Measurements from ENCODE around the gene ZBTB48.
A peak's percentile ranks its signal among the peaks of the same experiment; 100 is the strongest.

ZBTB48 gene

GRCh38 chr1:6574025-6574620, 5.7 kb upstream of the ZBTB48 start:
- no peak for DNase-seq

DNA sequence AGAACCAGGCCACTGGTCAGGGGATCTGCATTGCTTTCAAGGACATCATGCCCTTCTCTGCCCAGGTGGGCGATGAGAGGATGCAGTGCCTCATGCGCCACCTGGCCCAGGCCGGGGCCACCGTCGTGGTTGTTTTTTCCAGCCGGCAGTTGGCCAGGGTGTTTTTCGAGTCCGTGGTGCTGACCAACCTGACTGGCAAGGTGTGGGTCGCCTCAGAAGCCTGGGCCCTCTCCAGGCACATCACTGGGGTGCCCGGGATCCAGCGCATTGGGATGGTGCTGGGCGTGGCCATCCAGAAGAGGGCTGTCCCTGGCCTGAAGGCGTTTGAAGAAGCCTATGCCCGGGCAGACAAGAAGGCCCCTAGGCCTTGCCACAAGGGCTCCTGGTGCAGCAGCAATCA, 5.0 kb upstream of the ZBTB48 start:
- no peak for DNase-seq
- no peak for ATAC-seq

More at GRCh38 chr1:6574025-6574620, 5.7 kb upstream of the ZBTB48 start:
- ATAC-seq, result no peak

GRCh38 chr1:6577831-6578525, 1.8 kb upstream of the ZBTB48 start:
- ATAC-seq (no peak), DNase-seq (no peak)

DNA sequence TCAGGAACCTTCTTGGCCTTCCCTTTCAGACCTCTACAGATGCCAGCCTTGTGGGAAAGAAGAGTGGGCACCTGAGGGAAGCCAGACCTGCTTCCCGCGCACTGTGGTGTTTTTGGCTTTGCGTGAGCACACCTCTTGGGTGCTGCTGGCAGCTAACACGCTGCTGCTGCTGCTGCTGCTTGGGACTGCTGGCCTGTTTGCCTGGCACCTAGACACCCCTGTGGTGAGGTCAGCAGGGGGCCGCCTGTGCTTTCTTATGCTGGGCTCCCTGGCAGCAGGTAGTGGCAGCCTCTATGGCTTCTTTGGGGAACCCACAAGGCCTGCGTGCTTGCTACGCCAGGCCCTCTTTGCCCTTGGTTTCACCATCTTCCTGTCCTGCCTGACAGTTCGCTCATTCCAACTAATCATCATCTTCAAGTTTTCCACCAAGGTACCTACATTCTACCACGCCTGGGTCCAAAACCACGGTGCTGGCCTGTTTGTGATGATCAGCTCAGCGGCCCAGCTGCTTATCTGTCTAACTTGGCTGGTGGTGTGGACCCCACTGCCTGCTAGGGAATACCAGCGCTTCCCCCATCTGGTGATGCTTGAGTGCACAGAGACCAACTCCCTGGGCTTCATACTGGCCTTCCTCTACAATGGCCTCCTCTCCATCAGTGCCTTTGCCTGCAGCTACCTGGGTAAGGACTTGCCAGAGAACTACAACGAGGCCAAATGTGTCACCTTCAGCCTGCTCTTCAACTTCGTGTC, 995 bp upstream of the ZBTB48 start:
- DNase-seq (no peak), ATAC-seq (no peak)

DNA sequence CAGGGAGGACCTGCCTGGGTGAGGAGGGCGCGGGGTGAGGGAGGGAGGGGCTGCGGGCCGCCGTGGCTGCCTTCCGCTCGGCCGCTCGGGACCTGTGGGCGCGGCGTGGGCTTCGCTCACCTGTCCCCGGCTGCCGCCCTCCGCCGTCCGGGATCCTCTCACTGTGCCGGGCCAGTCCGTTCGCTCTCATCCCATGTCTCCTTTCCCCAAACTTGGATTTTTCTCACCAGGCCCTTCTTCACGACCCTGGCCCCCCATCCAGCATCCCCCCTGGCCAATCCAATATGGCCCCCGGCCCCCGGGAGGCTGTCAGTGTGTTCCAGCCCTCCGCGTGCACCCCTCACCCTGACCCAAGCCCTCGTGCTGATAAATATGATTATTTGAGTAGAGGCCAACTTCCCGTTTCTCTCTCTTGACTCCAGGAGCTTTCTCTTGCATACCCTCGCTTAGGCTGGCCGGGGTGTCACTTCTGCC, 362 bp downstream of the ZBTB48 start:
- DNase-seq (no peak), ATAC-seq (peak; percentile 2)

- ATAC-seq (no peak), DNase-seq (no peak)
Observed at GRCh38 chr1:6580593-6581409, 1.0 kb downstream of the ZBTB48 start.

GRCh38 chr1:6581561-6582305, 1.9 kb downstream of the ZBTB48 start:
- ATAC-seq, result no peak
- no peak for DNase-seq

DNA sequence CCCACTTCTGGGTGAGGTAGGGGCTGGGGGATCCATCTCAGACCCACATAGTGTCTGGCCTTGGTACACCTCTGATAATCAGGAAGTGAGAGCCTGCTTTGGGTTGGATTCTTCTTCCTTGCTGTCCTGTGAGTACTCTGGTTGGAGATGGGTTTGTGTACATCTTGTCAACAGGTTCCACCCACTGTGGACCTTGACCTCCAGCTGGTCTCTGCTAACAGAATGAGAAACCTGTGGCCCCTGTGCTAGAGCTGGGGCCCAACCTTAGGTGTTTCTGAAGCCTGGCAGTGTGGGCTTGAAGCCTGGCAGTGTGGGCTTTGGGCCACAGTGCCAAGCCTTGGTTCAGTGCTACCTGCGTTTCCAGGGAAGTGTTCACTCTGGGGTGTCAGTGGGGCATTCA, 2.6 kb downstream of the ZBTB48 start:
- DNase-seq, result no peak
- ATAC-seq, result no peak

DNA sequence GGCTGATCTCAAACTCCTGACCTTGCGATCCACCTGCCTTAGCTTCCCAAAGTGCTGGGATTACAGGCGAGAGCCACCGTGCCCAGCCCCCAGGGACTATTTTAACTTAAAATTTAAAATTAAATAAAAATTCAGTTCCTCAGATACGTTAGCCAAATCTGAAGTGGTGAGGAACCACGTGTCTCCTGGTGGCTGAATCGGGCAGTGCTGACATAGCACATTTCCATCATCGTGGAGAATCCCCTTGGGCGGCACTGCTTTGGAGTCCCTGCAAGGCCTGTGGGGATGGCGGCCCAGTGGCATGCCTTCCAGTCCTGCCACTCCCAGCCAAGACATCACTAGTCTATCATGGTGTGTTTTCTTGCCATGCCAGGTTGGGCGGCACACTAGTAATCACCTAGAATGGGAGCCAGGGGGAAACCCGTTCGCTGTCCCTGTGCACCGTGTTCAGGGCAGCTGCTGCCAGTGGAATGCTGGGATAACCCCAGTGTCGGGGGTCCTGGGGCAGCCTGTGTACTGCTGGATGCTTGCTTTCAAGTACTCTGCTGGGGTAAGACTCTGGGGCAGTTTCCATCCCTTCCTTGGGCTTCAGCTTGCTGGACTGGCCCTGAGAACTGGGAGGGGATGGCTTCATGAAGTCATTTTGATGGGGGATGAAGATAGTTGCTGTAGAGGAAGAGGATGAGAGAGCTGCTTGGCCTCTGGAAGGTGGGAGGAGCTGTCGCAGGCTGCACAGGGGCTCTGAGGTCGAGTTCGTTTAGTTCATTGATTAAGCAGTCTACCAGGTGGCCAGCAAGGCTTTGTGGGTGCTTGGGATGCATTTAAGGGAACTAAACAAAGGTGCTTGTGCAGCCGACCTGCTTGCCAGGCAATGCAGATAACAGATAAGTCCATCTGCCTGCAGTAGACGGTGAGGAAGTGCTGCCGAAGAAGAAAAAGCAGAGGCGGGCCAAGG, 4.6 kb downstream of the ZBTB48 start:
- DNase-seq (no peak), ATAC-seq (no peak)

DNA sequence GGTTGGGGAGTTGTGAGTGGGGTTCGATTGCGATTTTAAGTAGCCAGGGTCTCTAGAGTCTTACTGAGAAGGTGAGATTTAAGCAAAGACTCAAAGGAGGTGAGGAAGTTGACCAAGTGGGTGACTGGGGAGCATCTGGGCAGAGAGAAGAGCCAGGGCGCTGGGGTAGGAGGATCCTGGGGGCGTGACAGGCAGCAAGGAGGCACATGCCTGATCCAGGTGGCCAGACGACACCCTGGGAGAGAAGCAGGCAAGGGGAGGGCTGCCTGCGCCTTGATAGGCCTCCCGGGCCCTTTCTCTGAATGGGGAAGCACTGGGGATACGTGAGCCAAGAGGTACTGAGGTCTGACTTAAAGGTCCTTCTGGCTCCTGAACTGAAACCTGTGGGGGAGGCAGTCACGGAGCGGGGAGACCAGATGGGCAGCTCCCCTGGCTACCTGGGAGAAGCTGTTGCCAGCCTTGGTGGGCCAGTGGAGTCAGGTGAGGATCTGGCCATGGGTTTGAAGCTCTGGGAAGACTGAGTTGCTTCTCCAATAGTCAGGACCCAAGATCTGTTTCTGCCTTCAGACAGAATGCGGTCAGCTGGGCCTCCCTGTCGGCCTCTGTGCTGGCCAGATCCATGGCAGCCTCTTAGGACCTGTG, 5.4 kb downstream of the ZBTB48 start:
- DNase-seq (no peak), ATAC-seq (no peak)

DNA sequence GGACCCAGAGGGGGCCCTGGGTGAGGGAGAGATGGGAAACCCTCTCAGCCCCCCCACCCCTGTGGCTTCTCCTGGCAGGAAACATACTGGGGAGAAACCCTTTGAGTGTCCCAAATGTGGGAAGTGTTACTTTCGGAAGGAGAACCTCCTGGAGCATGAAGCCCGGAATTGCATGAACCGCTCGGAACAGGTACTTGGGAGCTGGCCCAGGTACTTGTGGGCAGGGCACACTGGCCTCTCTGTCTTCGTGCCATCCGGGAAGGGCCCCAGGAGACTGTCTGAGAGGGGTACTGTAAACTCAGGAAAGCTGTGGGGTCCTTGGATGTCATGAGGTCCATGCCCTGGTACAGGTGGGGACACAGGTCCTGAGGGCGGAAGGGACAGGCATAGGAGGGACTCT, 6.0 kb downstream of the ZBTB48 start:
- ATAC-seq (no peak), DNase-seq (no peak)

DNA sequence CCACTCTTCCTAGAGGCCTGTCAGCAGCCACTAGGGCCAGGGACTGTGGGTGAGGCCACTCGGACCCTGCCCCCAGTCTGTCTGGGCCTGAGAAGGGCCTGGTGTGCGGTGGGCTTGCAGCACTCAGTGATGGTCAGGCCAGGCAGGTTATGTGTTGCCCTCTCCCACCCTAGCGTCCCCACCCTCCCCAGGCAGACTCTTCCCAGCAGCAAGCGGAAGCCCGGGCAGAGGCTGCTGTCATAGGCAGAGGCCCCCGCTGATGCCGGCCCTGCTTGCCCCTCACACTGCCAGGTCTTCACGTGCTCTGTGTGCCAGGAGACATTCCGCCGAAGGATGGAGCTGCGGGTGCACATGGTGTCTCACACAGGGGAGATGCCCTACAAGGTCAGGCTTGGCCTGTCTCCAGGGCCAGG, 6.6 kb downstream of the ZBTB48 start:
- DNase-seq (no peak), ATAC-seq (no peak)

- ATAC-seq, result no peak
Observed at GRCh38 chr1:6587261-6588005, 7.6 kb downstream of the ZBTB48 start.

DNA sequence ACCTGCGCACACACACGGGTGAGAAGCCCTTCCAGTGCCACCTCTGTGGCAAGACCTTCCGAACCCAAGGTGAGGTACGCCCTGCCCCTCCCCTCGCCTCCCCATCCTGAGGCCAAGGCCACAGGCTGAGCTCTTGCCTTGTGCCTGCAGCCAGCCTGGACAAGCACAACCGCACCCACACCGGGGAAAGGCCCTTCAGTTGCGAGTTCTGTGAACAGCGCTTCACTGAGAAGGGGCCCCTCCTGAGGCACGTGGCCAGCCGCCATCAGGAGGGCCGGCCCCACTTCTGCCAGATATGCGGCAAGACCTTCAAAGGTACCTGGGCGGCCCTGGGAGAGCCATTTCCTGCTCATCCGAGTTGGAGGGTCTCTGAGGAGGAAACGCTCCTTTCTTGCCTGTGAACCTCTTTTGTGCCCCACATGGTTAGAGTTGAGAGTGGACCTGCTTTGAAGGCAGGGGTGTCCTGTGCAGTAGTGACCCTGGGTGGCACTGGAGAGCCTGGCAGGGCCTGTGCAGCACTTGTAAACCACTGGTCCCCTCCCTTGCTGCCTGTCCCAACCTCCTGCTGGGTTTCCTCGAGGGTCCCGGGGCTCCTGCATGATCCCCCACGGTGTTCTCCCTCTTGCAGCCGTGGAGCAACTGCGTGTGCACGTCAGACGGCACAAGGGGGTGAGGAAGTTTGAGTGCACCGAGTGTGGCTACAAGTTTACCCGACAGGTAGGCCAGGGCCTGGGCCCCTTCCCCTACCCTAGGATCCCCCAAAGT, 8.5 kb downstream of the ZBTB48 start:
- no peak for DNase-seq
- ATAC-seq, result no peak

More at GRCh38 chr1:6587261-6588005, 7.6 kb downstream of the ZBTB48 start:
- no peak for DNase-seq

DNA sequence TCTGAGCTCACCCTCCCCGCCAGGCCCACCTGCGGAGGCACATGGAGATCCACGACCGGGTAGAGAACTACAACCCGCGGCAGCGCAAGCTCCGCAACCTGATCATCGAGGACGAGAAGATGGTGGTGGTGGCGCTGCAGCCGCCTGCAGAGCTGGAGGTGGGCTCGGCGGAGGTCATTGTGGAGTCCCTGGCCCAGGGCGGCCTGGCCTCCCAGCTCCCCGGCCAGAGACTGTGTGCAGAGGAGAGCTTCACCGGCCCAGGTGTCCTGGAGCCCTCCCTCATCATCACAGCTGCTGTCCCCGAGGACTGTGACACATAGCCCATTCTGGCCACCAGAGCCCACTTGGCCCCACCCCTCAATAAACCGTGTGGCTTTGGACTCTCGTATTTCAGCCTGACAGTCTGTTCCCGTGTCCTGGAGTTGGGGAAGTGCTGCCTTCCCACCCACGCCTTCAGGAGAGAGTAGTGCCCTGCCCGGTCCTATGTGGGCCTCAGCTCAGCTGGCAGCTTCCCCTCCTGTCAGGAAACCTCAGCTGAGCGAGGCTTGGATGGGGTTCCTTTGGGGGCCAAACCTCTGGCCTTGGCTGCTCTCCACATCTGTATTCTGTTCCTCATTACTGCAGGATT, 9.2 kb downstream of the ZBTB48 start:
- DNase-seq (no peak), ATAC-seq (no peak)

- no peak for ATAC-seq
- no peak for DNase-seq
Observed at GRCh38 chr1:6590046-6590445, 10.3 kb downstream of the ZBTB48 start.

DNA sequence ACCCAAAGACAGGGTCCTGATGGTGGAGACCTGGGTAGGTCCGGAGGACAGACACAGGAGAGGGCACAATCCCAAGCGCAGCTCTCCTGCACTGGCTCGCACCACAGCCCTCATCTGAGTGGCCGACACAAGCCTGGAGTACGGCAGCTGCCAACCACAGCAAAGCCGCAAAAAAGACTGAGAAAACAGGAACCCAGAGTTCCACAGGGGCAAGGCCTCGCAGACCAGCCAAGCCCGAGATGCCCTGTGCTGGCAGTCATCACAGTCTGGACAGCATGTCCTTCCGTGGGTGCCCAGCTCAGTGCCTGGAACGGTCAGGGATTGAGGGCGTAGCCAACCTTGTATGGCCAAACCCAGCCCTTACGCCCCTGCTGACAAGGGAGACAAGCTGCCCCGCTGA, 11.4 kb downstream of the ZBTB48 start:
- DNase-seq (no peak), ATAC-seq (no peak)

DNA sequence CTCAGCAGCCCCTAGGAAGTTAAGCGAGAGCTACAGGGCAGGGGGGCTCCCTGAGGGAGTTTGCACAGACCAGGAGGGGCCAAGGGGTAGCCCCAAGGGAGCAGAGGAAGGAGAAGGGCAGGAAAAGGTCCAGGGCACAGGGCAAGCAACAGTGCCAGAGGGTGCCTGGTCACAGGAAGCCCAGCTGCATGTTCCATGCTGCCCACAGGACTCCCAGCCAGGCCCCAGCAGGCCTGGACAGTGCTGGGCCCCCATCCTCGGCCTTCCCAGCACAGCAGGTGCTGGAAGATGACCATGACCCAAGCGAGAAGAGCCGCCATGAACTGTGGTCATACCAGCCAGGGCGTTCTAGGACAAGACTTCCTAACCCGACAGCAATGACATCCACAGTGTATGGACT, 11.8 kb downstream of the ZBTB48 start:
- no peak for ATAC-seq
- DNase-seq, result no peak

Measured in stimulated activated naive CD8-positive, alpha-beta T cell treated with anti-CD3 and anti-CD28 coated beads, Interleukin-15, Interleukin-2, amounts not matched to agents 100 U/mL and 50 U/mL, for 24 hours (primary cell).